H1 (cell line): ENCODE data around the gene OVCH2.

Experiments used
- EZH2 ChIP-seq: fragments of 200-600 bp; sonication (generic); IDR thresholded peaks from 2 replicates; pipeline ENCODE4 v1.7.1; 2012; ENCODE audit warnings: low read depth, mild to moderate bottlenecking, moderate library complexity, low read length, inconsistent platforms; ENCODE audit not compliant: severe bottlenecking
- MAX ChIP-seq: IDR thresholded peaks from 2 replicates; pipeline ENCODE4 v1.6.1; 2012; ENCODE audit warnings: inconsistent platforms
- POLR2AphosphoS5 ChIP-seq: IDR thresholded peaks from 2 replicates; pipeline ENCODE4 v1.6.1; 2011; ENCODE audit warnings: low read depth, low read length
- RAD21 ChIP-seq, 2 experiments: IDR thresholded peaks in 1 of 2; conservative IDR thresholded peaks in 1 of 2; 2 replicates each; pipeline ENCODE4 v1.6.1; 2011; ENCODE audit warnings: low read depth in 2 of 2, low read length in 2 of 2, improper control_type of control experiment in 1 of 2, inconsistent platforms in 1 of 2, mild to moderate bottlenecking in 1 of 2, moderate library complexity in 1 of 2
- TAF7 ChIP-seq: optimal IDR thresholded peaks from 2 replicates; pipeline ENCODE3; 2011; ENCODE audit warnings: low read depth, mild to moderate bottlenecking, inconsistent platforms, low read length, moderate library complexity, borderline replicate concordance
- TF ChIP-seq, protein P1 (sequence below), 3 experiments: IDR thresholded peaks; 1 replicate in 2 of 3; 2 replicates in 1 of 3; pipeline versions ENCODE4 v1.5.1 to v1.6.1; 2011; ENCODE audit warnings: low read length in 3 of 3, mild to moderate bottlenecking in 3 of 3, inconsistent platforms in 2 of 3, low read depth in 1 of 3, moderate library complexity in 1 of 3; ENCODE audit not compliant: insufficient read depth in 1 of 3; ENCODE audit errors: control extremely low read depth in 1 of 3

DNA sequence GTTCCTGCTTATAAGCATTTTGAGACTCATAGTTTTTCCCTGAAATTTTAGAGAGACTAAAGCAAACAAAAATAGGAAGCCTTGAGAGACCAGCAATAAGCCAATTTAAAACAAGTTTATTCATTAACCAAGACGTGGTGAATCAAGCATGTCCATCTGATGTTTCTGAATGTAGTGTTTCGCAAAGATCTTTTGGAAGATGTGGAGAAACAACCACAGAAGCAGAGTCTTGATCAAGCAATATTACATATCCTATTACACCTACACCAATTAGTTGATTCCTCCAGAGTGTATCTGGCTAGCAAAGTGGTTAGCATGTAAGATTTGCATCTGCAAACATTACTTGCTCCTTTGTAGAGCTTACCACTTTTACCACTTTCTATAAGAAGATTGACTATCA, at the start of gene OVCH2:
- TF ChIP-seq, protein P1, sequence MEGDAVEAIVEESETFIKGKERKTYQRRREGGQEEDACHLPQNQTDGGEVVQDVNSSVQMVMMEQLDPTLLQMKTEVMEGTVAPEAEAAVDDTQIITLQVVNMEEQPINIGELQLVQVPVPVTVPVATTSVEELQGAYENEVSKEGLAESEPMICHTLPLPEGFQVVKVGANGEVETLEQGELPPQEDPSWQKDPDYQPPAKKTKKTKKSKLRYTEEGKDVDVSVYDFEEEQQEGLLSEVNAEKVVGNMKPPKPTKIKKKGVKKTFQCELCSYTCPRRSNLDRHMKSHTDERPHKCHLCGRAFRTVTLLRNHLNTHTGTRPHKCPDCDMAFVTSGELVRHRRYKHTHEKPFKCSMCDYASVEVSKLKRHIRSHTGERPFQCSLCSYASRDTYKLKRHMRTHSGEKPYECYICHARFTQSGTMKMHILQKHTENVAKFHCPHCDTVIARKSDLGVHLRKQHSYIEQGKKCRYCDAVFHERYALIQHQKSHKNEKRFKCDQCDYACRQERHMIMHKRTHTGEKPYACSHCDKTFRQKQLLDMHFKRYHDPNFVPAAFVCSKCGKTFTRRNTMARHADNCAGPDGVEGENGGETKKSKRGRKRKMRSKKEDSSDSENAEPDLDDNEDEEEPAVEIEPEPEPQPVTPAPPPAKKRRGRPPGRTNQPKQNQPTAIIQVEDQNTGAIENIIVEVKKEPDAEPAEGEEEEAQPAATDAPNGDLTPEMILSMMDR (IDR thresholded peaks at IDR 0.05; ENCODE audit: control extremely low read depth in 1 of 3, insufficient read depth in 1 of 3, low read depth in 1 of 3, low read length in 3 of 3), result no peak
- TF ChIP-seq MAX (no peak), TAF7 (no peak), POLR2AphosphoS5 (no peak), RAD21 (IDR thresholded peaks at IDR 0.05 in 1 of 2, conservative IDR thresholded peaks at IDR 0.05 in 1 of 2; ENCODE audit: low read depth in 2 of 2, low read length in 2 of 2) (no peak), EZH2 (no peak)
